Gastroesophageal sphincter (tissue), 3 donors: ENCODE results near the gene VPS13D.

Source experiments
- POLR2AphosphoS5 ChIP-seq: sonication (generic); formaldehyde crosslinking; IDR thresholded peaks from one replicate; pipeline ENCODE4 v1.6.1; 2017; ENCODE audit warnings: antibody characterized with exemption
- TF ChIP-seq, protein P1 (sequence below), 4 experiments: fragments of 200-600 bp in 2 of 4; fragments of 450-650 bp in 2 of 4; sonication (generic) in 1 of 4; IDR thresholded peaks; one replicate each; pipeline ENCODE4 v1.5.1; 2017 to 2019; ENCODE audit warnings: antibody characterized with exemption in 4 of 4, mild to moderate bottlenecking in 2 of 4, moderate library complexity in 2 of 4

DNA sequence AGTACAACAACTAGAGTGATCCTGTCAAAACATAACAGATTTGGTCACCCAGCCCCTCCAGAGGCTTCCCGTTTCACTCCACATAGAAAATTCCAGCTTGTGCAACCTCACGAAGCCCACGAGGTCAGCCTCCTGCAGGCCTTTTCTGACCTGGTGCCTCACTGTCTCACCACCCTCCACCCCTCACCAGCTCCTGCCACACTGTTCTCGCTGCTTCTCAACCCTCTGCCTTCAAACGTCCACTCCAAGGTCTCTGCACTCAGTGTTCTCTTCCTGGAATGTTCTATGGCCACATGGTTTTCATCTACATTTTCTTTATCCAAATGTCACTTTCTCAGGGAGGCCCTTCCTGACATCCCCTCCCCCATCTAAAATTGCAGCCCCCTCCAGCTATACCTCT lies 209.2 kb downstream of the VPS13D start:
- TF ChIP-seq, protein P1, sequence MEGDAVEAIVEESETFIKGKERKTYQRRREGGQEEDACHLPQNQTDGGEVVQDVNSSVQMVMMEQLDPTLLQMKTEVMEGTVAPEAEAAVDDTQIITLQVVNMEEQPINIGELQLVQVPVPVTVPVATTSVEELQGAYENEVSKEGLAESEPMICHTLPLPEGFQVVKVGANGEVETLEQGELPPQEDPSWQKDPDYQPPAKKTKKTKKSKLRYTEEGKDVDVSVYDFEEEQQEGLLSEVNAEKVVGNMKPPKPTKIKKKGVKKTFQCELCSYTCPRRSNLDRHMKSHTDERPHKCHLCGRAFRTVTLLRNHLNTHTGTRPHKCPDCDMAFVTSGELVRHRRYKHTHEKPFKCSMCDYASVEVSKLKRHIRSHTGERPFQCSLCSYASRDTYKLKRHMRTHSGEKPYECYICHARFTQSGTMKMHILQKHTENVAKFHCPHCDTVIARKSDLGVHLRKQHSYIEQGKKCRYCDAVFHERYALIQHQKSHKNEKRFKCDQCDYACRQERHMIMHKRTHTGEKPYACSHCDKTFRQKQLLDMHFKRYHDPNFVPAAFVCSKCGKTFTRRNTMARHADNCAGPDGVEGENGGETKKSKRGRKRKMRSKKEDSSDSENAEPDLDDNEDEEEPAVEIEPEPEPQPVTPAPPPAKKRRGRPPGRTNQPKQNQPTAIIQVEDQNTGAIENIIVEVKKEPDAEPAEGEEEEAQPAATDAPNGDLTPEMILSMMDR (IDR thresholded peaks at IDR 0.05) = no peak
- TF ChIP-seq POLR2AphosphoS5 = no peak
